Kidney (tissue), 14 donors: ENCODE data around the gene VASH2. TPM values are rescaled to one million over a fixed set of nuclear protein-coding genes. Genes with fewer than 3 reads are reported as not detected.

Experiments used
- DNase-seq, 5 donors: peaks; one replicate each; pipeline ENCODE4 v3.0.0-alpha.2; 2013 to 2020
- FAIRE-seq: peaks from 2 replicates; lab custom pipeline; 2012; peaks lifted over from hg19 to GRCh38; lab: Jason Lieb, UNC
- H3K27ac ChIP-seq, 2 donors: one replicate each; pipeline ENCODE4 v1.7.0; 2013; ENCODE audit warnings: low read depth in 2 of 2, low read length in 2 of 2, inconsistent platforms in 1 of 2
- H3K27me3 ChIP-seq: one replicate; pipeline ENCODE4 v1.7.1; 2013; ENCODE audit warnings: low read length, inconsistent platforms; ENCODE audit not compliant: control insufficient read depth, insufficient read depth
- H3K36me3 ChIP-seq, 3 donors: one replicate each; pipeline versions ENCODE4 v1.7.0 to v1.7.1; 2013; ENCODE audit warnings: low read length in 3 of 3, control low read depth in 1 of 3, inconsistent platforms in 1 of 3; ENCODE audit not compliant: insufficient read depth in 3 of 3, control insufficient read depth in 2 of 3
- H3K4me1 ChIP-seq, 3 donors: one replicate each; pipeline versions ENCODE4 v1.7.0 to v1.7.1; 2013; ENCODE audit warnings: low read length in 3 of 3, inconsistent platforms in 1 of 3, low read depth in 1 of 3; ENCODE audit not compliant: control insufficient read depth in 2 of 3, insufficient read depth in 2 of 3
- H3K4me3 ChIP-seq, 3 donors: one replicate each; pipeline versions ENCODE4 v1.7.0 to v1.8.1; 2013; ENCODE audit warnings: low read length in 3 of 3, control low read depth in 1 of 3, inconsistent platforms in 1 of 3
- H3K9ac ChIP-seq, 3 donors: one replicate each; pipeline versions ENCODE4 v1.7.0 to v1.7.1; 2013; ENCODE audit warnings: low read length in 3 of 3, control low read depth in 1 of 3, inconsistent platforms in 1 of 3
- H3K9me3 ChIP-seq, 3 donors: one replicate each; pipeline versions ENCODE4 v1.7.0 to v1.7.1; 2013; ENCODE audit warnings: low read length in 3 of 3, control low read depth in 1 of 3, inconsistent platforms in 1 of 3; ENCODE audit not compliant: control insufficient read depth in 2 of 3, insufficient read depth in 1 of 3
- intact Hi-C: fragments of 100-400 bp; cut with DNase I; formaldehyde crosslinking; loops from one replicate; pipeline ENCODE4 v1.11.1; 2022
- polyA plus RNA-seq: library from polyadenylated mRNA; stranded (reverse); fragments of 350-450 nt; fragmentation: Illumina TruSeq; extraction: RNeasy Lipid Tissue Mini Kit (QIAGEN cat#74804); gene quantifications from one replicate; pipeline ENCODE4 v1.2.3, GENCODE V29; 2014; ENCODE audit warnings: low read depth, low replicate concordance; ENCODE audit not compliant: insufficient read depth
- total RNA-seq: library from RNA; stranded (reverse); fragmentation: NEBNext Ultra II Directional; extraction: Animal tissue kit (Norgen Biotek cat#: 25700); gene quantifications from one replicate; pipeline ENCODE4 v1.2.1, GENCODE V29; 2021
- TF ChIP-seq, protein P1 (sequence below): IDR thresholded peaks from 3 replicates; pipeline ENCODE4 v1.5.1; 2012; ENCODE audit warnings: mild to moderate bottlenecking, moderate library complexity, borderline replicate concordance; ENCODE audit not compliant: insufficient read depth; ENCODE audit errors: extremely low read depth
- donor health status: control.
- donor health status: control.
- donor health status: control.
- donor health status: control.
- donor health status: control.
- donor health status: DM: yes; HTN: yes; CAD: no.
- donor health status: Normal renal cell carcinoma (clear cell type).

The VASH2 gene
- total and polyA plus RNA-seq, 2 donors from 2014 or later, result 0.57 TPM; not detected in 1

DNA sequence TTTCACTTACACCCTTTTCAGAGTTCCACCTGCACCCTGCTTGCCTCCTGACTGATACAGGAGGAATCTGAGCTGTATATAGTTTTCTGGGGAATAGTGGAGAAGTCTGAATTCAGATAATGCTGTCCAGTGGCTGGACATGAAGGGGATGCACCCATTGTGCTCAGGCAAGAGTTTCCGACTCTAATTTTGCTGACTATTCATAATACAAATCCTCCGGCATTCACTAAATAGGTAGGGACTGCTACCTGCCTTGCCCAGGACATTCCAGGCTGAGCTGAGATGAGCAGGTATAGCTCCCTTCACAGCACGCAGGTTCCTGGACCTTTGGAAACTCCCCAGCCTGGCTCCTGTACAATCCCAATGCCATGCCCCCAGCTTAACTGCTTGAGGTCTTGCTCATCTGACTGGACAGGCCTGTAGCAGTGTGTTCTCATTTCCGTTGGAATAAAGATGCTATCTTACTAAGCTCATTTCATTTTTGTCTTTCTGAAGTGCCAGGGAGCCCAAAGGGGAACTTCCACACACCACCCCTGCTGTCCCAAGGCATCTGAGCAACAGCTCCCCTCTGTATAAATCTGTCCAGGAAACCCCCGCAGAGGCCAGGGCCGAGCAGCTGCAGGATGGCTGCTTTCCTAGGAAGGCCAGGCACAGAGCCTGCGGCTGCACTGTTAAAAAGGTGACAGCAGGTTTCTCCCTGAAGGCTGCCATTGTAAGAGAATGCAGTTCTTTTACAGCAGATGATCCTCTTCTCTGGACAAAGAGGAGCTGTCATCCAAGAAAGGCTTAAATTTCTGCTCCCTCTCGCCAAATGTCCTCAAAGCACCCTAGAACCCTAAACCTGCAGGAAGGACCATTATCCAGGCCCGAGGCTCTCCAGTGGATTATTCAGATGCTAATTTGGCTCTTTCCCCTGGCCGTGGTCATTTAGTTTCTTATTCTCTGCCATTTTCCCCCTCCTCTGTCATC, 21.7 kb upstream of the VASH2 start:
- Histone ChIP-seq H3K36me3 (no peaks in the 10 kb centered on the region), H3K4me3 (no peak overlapping the region), H3K9me3 (no peaks in the 10 kb centered on the region), H3K4me1 (no peaks in the 10 kb centered on the region), H3K9ac (no peak overlapping the region), H3K27me3 (no peaks in the 10 kb centered on the region), H3K27ac (no peak overlapping the region)
- DNase-seq (no peak), FAIRE-seq (no peak)
- intact Hi-C loops, result no loop called here
- TF ChIP-seq, protein P1, sequence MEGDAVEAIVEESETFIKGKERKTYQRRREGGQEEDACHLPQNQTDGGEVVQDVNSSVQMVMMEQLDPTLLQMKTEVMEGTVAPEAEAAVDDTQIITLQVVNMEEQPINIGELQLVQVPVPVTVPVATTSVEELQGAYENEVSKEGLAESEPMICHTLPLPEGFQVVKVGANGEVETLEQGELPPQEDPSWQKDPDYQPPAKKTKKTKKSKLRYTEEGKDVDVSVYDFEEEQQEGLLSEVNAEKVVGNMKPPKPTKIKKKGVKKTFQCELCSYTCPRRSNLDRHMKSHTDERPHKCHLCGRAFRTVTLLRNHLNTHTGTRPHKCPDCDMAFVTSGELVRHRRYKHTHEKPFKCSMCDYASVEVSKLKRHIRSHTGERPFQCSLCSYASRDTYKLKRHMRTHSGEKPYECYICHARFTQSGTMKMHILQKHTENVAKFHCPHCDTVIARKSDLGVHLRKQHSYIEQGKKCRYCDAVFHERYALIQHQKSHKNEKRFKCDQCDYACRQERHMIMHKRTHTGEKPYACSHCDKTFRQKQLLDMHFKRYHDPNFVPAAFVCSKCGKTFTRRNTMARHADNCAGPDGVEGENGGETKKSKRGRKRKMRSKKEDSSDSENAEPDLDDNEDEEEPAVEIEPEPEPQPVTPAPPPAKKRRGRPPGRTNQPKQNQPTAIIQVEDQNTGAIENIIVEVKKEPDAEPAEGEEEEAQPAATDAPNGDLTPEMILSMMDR, result no peak

DNA sequence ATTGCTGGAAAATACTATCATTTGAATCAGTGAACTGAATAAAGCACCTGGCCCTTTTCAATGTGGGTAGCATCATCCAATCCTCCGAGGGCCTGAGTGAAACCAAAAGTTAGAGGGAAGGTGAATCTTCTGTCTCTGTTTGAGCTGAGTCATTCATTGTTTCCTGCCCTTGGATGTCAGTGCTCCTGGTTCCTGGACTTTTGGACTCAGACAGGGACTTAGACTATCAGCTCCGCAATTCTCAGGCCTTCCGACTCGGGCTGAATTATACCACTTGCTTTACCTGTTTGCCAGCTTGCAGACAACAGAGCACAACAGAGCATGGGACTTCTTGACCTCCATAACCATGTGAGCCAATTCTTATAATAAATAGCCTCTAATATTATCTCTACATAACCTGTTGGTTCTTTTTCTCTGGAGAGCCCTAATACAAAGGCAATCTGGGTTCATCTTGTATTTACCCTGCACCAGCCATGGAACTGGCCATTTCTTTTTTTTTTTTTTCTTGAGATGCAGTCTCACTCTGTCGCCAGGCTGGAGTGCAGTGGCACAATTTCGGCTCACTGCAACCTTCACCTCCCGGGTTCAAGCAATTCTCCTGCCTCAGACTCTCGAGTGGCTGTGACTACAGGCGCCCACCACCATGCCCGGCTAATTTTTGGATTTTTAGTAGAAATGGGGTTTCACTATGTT, 19.2 kb upstream of the VASH2 start:
- TF ChIP-seq, protein P1, result no peak
- no peak for DNase-seq
- Histone ChIP-seq H3K9ac (no peak overlapping the region), H3K9me3 (no peaks in the 10 kb centered on the region), H3K36me3 (no peaks in the 10 kb centered on the region), H3K4me1 (no peaks in the 10 kb centered on the region), H3K27me3 (no peaks in the 10 kb centered on the region), H3K4me3 (no peak overlapping the region), H3K27ac (no peak overlapping the region)
- intact Hi-C loops, result no loop called here
- no peak for FAIRE-seq

DNA sequence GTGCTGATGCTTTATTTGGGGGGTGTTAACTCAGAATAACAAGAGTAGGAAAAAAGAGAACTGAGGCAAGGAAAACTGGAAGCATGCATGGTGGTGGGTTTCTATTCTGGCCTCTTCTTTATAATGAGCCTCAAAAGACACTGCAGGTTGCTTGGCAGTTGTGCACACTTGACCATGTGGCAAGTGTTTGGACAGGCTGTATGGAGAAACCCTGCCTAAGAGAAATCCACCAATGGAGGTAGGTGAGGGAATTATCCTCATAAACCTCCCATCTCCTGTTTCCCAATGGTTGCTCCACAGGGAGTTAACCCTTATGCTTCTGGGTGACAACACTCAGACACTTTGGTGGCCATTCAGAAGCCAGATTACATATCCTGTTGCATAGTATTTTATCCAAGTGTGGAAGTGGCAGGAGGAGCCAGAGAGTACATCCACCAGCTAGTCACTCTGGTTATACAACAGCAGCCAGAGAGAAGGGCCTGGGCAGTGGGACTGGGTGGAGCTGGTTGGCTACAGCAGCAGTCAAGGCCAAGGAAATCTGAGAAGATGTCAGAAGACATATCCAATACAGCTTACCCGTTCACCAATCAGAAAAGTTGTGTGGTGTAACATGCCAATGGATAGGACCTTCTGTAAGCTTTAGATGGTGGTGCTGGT, 16.4 kb upstream of the VASH2 start:
- H3K9ac ChIP-seq, result no peak overlapping the region
- no peaks in the 10 kb centered on the region for H3K9me3 ChIP-seq
- no peak overlapping the region for H3K4me3 ChIP-seq
- H3K27ac ChIP-seq, result no peak overlapping the region
- no peak for DNase-seq
- H3K36me3 ChIP-seq, result no peaks in the 10 kb centered on the region
- no peaks in the 10 kb centered on the region for H3K27me3 ChIP-seq
- TF ChIP-seq, protein P1, result no peak
- FAIRE-seq, result no peak
- intact Hi-C loops, result no loop called here
- H3K4me1 ChIP-seq, result no peaks in the 10 kb centered on the region
